DOHH2 (cell line): ENCODE measurements around the gene PITPNC1.
A peak's percentile ranks its signal among the peaks of the same experiment; 100 is the strongest.

Experiments used
- CTCF ChIP-seq: fragments of 200-600 bp; sonication (generic); IDR thresholded peaks from one replicate; pipeline ENCODE4 v1.5.1; 2014; ENCODE audit warnings: antibody characterized with exemption, mild to moderate bottlenecking, low read depth, low read length; ENCODE audit not compliant: poor library complexity, severe bottlenecking
- EZH2phosphoT487 ChIP-seq: fragments of 200-600 bp; sonication (generic); IDR thresholded peaks from 2 replicates; pipeline ENCODE4 v1.6.1; 2017; ENCODE audit warnings: borderline replicate concordance, mild to moderate bottlenecking, antibody characterized with exemption, low read length, moderate library complexity, mixed read lengths

GRCh38 chr17:67376737-67377487, at the start of gene PITPNC1:
- TF ChIP-seq CTCF = peak; percentile 10
- peak; percentile 23; the same call in 1 of the 2 replicates for TF ChIP-seq EZH2phosphoT487
